Stimulated activated CD8-positive, alpha-beta memory T cell treated with anti-CD3 and anti-CD28 coated beads, Interleukin-12 subunit alpha, Interleukin-12 subunit beta, amount 100 ng/mL, for 4 hours (primary cell): ENCODE results near the gene BICD2.

Experiments
- DNase-seq: peaks from one replicate; pipeline ENCODE4 v3.0.0-alpha.2; 2020; ENCODE audit warnings: low read depth

Gene BICD2

GRCh38 chr9:92668746-92669526, 95.7 kb downstream of the BICD2 start:
- peak; percentile 41 for DNase-seq

DNA sequence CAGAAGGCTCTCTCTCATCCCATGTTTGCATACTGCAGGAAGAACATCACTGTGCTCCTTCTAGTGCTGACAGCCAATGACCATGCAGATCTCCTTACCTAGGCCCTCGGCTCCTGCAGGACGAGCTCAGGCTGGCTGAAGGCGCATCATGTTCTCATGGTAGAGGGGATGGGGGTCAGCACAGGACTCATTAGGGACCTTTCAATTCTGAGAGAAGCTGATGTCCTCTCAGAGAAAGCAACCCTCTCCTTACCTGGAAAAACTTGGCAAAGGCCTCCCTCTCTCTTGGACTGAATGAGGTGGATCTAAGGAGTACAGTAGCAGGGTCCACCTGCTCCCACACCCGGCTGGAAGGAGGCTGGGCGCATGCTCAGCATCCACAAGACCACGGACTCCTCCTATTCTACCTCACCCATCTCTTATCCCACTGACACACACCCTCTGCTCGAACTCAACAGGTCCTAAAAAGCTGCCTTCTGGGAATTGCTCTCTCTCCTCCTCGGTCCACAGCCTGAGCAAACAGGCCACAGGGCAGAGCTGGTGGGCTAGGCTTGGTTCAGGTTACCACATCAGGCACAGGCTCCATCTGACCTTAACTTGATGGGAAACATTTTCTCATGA, 97.6 kb downstream of the BICD2 start:
- no peak for DNase-seq

DNA sequence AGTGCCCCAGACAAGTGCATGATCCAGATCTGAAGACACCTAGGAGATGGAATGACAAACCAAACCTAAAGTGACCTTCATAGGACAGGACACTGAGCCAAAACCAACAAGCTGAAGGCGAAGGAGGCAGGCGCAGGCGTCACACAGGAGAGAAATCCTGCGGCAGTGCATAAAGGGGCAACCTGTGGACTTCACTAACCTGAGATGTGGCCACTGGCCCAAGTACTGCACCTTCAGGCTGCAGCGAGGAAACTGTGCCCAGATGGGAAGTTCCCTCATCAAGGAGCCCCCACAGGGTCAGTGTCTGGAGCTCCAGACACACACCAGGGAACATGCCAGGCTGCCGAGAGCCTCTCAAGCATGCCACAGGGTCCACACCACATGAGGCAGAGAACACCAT, 98.4 kb downstream of the BICD2 start:
- DNase-seq: no peak

- DNase-seq: no peak
These were observed 98.8 kb downstream of the BICD2 start for GRCh38 chr9:92665836-92666235.

DNA sequence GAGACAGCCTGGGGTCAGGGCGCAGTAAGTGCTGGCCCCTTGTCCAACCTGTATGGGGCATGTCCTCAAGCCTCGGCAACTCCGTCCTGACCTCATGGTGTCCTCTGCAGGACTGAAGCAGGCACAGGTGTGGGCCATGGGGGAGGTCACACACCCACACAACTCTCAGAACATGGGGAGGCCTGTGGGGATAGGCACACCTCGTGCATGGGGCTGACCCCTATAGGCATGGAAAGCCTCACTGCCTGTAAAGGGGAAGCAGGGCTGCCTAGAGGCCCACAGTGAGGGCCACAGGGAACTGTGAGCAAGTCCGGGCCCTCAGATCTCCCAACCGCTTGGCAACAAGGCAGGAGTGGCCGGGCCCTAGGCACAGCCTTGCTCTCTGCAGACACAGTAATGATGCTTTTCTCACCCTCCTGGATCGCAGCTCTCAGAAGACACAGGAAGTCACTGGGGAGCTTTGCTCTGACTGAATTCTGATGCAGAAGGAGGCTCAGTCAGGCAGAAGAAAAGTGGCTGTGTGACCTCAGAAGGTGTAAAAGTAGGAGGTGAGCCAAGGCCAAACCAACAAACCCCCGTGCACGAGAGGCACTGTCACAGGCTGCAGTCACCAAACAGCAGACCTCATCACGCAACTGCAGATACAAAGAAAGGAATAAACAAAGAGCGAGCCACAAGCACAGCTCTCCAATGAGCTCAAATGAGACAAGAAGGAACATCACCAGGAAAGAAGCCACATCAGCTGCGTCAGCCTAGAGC, 100.1 kb downstream of the BICD2 start:
- DNase-seq: no peak

DNA sequence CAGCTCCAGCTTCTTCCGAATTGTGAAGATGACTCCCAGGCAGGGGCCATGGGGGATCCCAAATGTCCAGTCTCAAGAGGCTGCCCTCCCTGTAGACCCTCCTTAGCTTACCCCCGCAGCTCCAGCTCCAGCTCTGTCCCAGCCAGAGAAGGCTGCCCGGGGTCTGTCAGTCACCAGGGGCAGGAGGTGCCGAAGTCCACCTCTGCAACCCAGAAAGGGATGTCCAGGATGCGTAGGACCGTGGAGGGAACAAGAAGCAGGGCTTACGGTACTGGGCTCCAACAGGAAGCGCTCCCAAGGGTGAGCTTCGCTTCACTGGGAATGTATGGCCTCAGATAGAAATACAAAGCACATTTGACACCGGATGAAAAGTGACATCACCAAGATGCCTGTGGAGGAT, 100.7 kb downstream of the BICD2 start:
- DNase-seq: no peak

DNA sequence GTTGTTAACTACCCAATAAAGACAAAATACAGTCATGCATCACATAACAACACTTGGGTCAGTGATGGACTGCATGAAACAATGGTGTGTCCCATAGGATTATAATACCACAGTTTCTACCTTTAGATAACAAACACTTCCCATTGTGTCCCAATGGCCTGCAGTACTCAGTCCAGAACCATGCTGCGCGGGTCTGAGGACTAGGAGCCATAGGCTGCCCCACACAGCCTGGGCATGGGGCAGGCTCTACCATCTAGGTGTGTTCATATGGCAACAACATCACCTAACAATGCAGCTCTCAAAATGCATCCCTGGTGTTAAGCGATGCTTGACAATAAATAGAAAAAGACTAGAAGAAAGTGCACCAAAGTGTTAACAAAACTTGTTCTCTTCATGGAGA, 101.5 kb downstream of the BICD2 start:
- no peak for DNase-seq

- no peak for DNase-seq
These were observed 102.9 kb downstream of the BICD2 start for GRCh38 chr9:92661743-92662142.
